SW 1271 (cell line): Measurements from ENCODE around the gene PGAP2.
"Not testable (repeated sequence)": the region's sequence is repeated elsewhere in the genome, so short reads cannot be mapped to it uniquely, and the experiment has no call there.

Experiments
- DNase-seq, 2 experiments: peaks; one replicate each; lab custom pipeline; 2025; lab: John Stamatoyannopoulos, UW

The PGAP2 gene

GRCh38 chr11:3807909-3808860 is at the start of gene PGAP2:
TSS of gene PGAP2 (plus strand) at chr11:3808560. CDS start at chr11:3811260, 2,700 bp downstream.
- peak in 1 of 2 experiments; percentile 22 for DNase-seq

GRCh38 chr11:3764266-3764665 is 44.1 kb upstream of the PGAP2 start:
- no peak for DNase-seq

DNA sequence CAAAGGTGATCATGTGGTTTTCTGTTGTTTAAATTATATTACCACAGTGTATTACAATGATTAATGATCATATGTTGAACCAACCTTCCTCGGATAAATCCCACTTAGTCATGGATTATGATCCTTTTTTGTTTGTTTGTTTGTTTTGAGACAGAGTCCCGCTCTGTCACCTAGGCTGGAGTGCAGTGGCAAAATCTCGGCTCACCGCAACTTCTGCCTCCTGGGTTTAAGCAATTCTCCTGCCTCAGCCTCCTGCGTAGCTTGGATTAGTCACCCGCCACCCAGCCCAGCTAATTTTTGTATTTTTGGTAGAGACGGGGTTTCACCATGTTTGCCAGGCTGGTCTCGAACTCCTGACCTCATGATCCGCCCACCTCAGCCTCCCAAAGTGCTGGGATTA is 41.5 kb upstream of the PGAP2 start:
- DNase-seq = not testable (repeated sequence)

- no peak for DNase-seq
Measured at GRCh38 chr11:3767536-3767935, 40.8 kb upstream of the PGAP2 start.

- no peak for DNase-seq
Measured at GRCh38 chr11:3773180-3773579, 35.2 kb upstream of the PGAP2 start.

DNA sequence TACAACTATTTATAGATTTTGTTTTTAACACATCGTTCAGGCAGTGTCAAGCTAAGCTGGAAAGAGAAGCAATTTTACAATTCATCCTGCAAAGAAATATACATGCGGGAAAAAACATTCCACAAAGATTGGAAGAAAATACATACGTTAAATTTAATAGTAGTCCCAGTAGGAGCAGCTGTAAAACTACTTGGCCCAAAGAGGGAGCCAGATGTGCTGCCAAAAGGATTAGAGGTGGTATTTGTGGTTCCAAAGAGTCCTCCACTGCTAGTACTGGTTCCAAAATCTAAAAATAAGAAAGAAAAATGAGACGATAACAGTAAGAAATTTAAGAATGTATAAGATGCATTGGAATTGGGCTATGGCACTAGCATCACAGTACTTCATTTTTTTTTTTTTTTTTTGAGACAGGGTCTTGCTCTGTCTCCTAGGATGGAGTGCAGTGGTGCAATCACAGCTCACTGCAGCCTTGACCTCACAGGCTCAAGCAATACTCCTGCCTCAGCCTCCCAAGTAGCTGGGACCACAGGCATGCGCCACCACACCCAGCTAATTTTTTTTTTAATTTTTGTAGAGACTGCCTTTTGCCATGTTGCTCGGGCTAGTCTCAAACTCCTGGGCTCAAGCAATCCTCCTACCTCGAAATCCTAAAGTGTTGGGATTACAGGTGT is 32.5 kb upstream of the PGAP2 start:
- DNase-seq = no peak

GRCh38 chr11:3781423-3781822 is 26.9 kb upstream of the PGAP2 start:
- no peak for DNase-seq

DNA sequence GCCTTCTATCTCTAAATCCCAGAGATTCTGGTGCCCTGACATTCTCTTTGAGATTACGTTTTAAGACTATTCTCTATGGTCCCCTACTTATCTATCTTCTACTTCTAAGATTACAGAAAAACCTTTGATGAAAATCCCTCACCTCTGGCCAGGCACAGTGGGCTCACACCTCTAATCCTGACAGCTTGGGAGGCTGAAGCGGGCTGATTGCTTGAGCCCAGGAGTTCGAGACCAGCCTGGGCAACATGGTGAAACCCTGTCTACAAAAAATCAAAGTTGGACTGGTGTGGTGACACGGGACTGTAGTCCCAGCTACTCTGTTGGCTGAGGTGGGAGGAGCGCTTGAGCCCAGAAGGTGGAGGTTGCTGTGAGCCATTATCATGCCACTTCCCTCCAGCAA is 25.4 kb upstream of the PGAP2 start:
- no peak for DNase-seq

DNA sequence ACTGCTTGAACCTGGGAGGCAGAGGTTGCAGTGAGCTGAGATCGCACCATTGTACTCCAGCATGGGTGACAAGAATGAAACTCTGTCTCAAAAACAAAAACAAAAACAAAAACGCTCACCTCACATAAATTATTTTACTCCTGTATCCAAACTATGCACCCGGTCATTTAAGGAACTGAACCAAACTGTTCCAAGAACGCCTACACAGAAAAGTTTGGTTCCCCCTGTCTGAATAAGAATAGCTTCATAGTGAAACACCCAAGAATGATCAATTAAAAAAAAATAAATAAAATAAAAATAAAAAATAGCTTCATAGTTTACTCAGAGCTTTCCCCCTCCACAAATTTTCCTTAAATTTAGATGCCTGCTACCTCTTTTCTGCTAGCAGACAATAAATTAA is 24.7 kb upstream of the PGAP2 start:
- no peak for DNase-seq

DNA sequence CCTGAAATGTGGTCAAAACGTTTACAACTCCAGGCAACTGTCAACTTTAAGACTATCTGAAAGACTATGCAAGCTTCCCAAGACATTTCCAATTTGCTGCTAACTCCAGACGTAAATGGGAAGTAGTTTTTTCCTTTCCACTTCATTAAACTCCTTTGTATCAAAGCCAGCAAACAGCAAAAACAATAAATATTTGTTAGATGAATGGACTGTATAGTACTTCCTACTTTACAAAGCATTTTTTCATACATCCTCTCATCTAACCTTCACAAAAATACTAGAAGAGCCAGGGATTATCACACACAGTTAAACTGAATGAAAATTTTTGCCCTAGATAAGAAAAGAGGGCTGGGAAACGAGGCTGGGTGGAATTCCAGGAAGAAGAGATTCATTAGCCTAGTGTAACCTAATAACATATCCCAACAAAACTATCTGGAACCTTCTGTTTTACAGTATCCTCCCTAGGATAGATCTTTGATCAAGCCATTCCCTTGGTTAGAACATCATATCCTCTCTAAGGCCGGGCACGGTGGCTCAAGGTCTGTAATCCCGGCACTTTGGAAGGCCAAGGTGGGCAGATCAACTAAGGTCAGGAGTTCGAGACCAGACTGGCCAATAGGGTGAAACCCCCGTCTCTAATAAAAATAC is 21.5 kb upstream of the PGAP2 start:
- no peak for DNase-seq

DNA sequence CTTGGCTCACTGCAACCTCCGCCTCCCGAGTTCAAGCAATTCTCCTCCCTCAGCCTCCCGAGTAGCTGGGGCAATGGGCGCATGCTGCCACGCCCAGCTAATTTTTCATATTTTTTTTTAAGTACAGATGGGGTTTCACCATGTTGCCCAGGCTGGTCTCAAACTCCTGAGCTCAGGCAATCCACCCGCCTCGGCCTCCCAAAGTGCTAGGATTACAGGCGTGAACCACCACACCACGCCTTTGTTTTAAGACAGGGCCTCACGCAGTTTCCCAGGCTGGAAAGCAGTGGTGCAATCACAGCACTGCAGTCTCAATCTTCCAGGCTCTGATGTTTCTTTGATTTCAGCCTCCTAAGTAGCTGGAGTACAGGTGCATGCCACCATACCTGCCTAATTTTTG is 14.0 kb upstream of the PGAP2 start:
- not testable (repeated sequence) for DNase-seq

DNA sequence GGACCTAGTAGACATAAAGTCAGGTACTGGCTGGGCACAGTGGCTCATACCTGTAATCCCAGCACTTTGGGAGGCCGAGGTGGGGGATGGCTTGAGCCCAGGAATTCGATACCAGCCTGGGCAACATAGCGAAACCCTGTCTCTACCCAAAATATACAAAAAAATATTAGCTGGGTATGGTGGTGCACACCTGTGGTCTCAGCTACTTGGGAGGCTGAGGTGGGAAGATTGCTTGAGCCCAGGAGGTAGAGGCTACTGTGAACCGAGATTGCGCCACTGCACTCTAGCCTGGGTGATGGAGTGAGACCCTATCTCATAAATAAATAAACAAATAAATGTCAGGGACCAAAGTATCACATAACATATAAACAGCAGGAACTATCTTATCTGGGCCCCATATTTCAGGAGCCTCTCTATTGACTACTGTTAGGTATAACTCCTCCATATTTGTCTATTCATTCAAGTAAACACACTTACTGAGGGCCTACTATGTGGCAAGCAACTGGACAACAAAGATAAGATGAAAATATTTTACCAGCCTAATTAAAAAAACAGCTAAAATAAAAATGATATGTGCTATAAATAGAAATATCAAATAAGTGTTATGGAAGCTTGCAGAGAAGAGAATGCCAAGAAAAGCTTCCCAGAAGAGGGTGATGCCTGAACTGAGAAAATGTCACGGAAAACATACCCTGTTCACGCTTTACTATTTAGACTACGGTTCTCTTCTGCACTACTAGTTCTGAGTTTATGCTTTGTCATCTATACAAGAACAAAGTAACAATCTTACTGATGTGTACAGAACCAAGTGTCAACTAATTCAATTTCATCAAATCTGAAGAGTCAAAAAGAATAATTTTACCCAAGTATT is 13.0 kb upstream of the PGAP2 start:
- no peak for DNase-seq

DNA sequence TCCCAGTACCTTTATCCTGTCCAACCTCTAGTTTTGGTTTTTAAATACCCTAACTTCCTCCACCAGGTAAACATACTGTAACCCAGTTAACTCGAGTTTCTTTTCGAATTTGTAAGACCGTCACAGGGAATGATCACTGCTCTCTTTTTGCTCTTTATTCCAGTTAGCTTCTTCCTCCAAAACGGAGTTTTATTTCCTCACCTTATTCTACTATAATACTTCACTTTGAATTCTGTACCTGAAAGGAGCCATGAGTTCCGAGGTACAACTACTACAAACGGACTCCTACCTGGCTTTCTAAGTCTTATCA is 12.4 kb upstream of the PGAP2 start:
- no peak for DNase-seq

DNA sequence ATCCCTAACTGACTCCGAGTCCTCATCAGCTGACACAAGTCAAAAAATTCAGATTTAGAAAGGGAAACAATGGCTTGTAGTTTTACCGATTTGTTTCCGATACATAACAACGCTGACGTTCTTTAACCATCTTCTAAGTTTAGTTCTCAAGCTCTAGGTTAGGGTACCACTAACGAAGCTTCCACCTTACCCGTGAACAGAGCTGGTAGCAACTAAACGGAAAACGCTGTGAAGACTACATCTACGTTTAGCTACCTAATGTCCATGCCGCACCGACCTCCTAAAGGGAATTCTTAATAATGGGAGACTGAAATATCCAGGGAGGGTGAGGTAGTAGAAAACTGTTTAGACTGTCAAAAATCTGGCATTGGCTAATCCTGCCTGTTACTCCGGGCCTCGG is 12.0 kb upstream of the PGAP2 start:
- DNase-seq = no peak

- DNase-seq = peak in 1 of 2 experiments; percentile 63
Measured at GRCh38 chr11:3796801-3797328, 11.5 kb upstream of the PGAP2 start.

GRCh38 chr11:3797329-3798090 is 10.8 kb upstream of the PGAP2 start, which contains the start of gene NUP98:
TSS of gene NUP98 (minus strand) at chr11:3797554. CDS start at chr11:3782117, 15,437 bp downstream.
- DNase-seq = peak; percentile 98 to 99

DNA sequence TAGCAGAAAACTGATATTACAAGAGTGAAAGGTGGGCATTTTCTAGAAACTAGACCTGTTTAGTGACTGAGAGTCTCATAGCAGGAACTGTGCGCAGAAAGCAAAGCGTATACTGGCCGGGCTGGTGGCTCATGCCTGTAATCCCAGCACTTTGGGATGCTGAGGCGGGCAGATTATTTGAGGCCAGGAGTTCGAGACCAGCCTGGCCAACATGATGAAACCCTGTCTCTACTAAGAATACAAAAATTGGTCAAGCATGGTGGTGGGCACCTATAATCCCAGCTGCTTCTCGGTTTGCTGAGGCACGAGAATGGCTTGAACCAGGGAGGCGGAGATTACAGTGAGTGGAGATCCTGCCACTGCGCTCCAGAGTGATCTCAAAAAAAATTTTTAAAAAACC is 9.2 kb upstream of the PGAP2 start:
- DNase-seq = no peak

- no peak for DNase-seq
Measured at GRCh38 chr11:3799873-3800272, 8.5 kb upstream of the PGAP2 start.

DNA sequence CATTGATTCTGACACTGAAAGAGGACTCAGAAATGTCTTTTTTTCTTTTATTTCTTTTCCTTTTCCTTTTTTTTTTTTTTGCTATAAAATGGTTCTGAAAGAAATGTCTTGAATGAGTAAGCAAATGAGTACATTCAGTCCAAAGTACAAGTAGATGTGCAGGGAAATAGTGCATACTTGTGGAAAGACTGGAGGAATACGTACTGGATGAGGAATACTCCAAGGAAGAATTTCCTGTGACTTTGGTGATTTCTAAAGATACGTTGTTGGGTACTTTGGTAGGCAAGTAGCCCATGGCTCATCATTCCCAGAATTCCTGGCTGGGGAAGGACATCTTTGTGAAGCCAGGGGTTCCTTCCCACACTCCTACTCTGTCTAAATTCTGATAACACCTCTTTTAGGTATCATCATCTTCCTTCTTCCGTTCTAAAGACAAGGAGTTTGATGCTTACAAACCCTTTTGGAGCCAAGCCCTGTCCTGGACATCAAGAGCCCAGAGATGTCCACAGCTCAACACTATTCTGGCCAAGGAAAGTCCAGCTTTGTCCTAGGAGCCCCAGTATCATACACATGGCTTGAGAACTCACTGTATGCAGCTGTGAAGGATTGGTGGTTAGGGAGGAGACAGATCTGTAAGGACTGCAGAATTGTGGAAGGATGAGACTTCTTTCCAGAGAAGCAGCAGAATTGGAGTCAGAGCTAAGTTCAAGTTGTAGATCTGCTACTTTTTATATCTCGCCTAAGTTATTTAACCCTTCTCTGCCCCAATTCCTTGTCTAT is 6.2 kb upstream of the PGAP2 start:
- DNase-seq = no peak
